C4-2B (cell line): ENCODE measurements around the gene CRABP1.
A peak's percentile ranks its signal among the peaks of the same experiment; 100 is the strongest.

Experiments used
- H3K27ac ChIP-seq: fragments of 450-650 bp; 2 replicates; pipeline ENCODE4 v1.5.1; 2017
- CTCF ChIP-seq: fragments of 450-650 bp; conservative IDR thresholded peaks from 2 replicates; pipeline ENCODE4 v1.5.1; 2017; ENCODE audit warnings: mild to moderate bottlenecking
- ZFX ChIP-seq: fragments of 450-650 bp; IDR thresholded peaks from 2 replicates; pipeline ENCODE4 v1.6.1; 2017

The CRABP1 gene

DNA sequence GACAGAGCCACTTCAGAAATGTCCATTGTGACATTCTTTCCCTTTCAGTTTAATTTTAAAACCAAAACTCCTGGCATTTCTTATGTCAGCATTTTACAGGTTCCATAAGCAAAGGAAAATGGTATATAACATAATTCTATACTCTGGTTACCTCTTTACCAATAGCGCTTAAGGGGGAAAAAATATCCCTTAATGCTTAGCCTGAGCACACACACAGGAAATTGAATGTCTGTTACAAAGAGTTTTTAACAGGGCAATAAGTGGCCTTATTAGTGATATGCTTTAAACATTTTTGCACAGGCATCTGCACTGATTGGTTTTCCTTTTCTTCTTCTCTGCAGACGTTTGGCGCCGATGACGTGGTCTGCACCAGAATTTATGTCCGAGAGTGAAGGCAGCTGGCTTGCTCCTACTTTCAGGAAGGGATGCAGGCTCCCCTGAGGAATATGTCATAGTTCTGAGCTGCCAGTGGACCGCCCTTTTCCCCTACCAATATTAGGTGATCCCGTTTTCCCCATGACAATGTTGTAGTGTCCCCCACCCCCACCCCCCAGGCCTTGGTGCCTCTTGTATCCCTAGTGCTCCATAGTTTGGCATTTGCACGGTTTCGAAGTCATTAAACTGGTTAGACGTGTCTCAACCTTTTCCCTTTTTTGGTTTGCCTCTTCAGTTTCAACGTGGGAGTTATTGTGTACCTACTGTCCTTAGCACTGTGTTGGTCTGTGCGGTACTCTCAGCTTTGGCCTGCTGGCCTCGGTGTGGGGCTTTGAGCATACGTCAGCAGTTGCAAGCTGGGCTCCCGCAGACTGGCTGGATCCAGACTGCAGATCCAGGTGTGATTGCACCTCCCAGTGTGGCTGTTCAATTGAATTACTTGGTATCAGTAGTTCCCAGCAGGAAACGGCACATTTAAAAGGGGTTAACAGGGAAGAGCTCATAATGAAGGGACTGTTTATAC, 7.7 kb downstream of the CRABP1 start:
- TF ChIP-seq CTCF, result no peak
- no peak for TF ChIP-seq ZFX
- H3K27ac ChIP-seq, result peak overlapping the region; percentile 60

- TF ChIP-seq CTCF (no peak), ZFX (no peak)
- H3K27ac ChIP-seq, result no peak overlapping the region
These were observed 9.9 kb downstream of the CRABP1 start for GRCh38 chr15:78350058-78350457.

GRCh38 chr15:78351539-78351938, 11.4 kb downstream of the CRABP1 start:
- no peak overlapping the region for H3K27ac ChIP-seq
- TF ChIP-seq ZFX, result no peak
- no peak for TF ChIP-seq CTCF

DNA sequence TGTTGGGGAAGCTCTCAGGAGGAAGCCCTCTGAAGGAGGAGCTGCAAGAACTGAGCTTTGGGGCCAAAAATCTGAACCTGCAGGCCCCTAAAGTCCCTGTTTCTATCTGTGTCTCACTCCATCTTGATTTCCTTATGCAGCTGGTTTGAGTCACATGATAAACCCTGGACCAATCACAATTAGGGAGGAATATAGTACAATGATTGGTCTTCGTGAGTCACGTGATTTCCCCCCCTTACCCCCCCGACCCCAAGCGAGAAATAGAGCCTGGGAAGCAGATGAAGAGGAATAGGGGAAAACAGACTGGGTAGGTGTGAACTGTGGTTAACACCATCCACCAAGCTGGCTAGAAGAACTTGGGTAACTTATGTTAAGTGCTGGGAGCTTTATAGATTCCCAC, 12.9 kb downstream of the CRABP1 start:
- H3K27ac ChIP-seq, result no peak overlapping the region
- no peak for TF ChIP-seq CTCF
- no peak for TF ChIP-seq ZFX

DNA sequence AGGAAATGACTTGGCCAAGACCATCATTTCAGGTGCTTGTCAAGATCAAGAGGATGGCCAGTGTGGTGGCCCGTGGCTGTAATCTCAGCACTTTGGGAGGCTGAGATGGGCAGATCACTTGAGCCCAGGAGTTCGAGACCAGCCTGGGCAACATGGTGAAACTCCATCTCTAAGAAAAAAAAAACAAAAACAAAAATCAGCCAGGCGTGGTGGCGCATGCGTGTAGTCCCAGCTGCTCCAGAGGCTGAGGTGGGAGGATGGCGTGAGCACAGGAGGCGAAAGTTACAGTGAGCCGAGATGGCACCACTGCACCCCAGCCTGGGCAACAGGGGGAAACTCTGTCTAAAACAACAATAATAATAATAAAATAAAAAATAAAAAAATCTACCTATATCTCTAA, 15.0 kb downstream of the CRABP1 start:
- H3K27ac ChIP-seq, result no peak overlapping the region
- TF ChIP-seq ZFX (no peak), CTCF (no peak)

DNA sequence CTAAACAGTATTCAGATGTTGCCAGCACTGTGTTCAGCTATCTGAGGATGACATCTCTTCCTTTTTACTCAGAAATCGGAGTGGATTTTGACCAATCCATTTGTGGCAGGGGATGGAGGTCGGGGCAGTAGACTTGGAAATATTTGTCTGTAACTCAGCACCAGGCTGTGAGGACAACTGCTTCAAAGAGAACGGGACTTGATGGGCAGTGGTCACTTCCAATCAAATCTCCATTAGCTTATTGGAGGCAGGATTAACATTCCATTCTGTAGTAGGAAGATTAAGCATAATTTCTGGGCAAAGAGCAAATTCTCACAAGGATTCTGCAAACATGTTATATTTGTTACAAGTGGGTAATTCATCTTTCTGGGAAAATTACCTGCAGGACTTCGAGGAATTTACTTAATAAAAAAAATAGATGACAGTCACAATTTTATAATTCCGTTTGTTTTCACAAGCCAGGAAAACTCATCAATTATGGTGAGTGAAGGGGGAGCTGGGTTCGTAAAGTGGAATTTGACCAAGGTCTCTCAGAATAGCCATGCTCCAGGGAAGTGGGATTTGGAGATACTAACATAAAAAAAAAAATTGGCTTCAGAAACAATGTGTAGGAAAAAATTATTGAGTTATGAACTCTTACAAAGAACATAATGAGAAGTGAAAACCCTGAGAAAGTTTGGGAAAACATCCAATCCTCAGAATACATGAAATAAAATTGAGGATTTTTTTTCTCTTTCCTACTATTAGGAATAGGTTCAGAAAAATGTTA, 18.1 kb downstream of the CRABP1 start:
- TF ChIP-seq ZFX (no peak), CTCF (no peak)

More for the DNA sequence above, 18.1 kb downstream of the CRABP1 start:
- no peak overlapping the region for H3K27ac ChIP-seq
